Naive B cell (primary cell): ENCODE data around the gene AIFM2. TPM values are rescaled to one million over a fixed set of nuclear protein-coding genes. Genes with fewer than 3 reads are reported as not detected.
"Not testable (repeated sequence)": the region's sequence is repeated elsewhere in the genome, so short reads cannot be mapped to it uniquely, and the experiment has no call there.

Experiments
- ATAC-seq, 2 donors: fragments of 150-1000 bp; cut with Tn5 transposase; 2 replicates each; pipeline ENCODE4 v1.10.0; 2021; ENCODE audit warnings: low read depth in 2 of 2, mild to moderate bottlenecking in 2 of 2, moderate library complexity in 2 of 2
- DNase-seq: peaks from one replicate; pipeline ENCODE4 v3.0.0; 2022
- H3K27ac Mint-ChIP-seq, 6 donors: one replicate each; pipeline ENCODE4 v1.8.0; 2020 to 2022; ENCODE audit warnings: mild to moderate bottlenecking in 6 of 6, mixed read lengths in 6 of 6, moderate library complexity in 5 of 6, inconsistent platforms in 2 of 6
- H3K27me3 Mint-ChIP-seq, 3 donors: one replicate each; pipeline ENCODE4 v1.8.0; 2021 to 2022; ENCODE audit warnings: mixed read lengths in 3 of 3, mild to moderate bottlenecking in 1 of 3
- H3K36me3 Mint-ChIP-seq, 2 donors: one replicate each; pipeline ENCODE4 v1.8.0; 2020 to 2022; ENCODE audit warnings: mixed read lengths in 2 of 2, inconsistent platforms in 1 of 2, mild to moderate bottlenecking in 1 of 2
- H3K4me1 Mint-ChIP-seq, 3 donors: one replicate each; pipeline ENCODE4 v1.8.0; 2020 to 2022; ENCODE audit warnings: mixed read lengths in 3 of 3, inconsistent platforms in 1 of 3, mild to moderate bottlenecking in 1 of 3, moderate library complexity in 1 of 3
- H3K4me3 Mint-ChIP-seq, 8 donors: one replicate each; pipeline ENCODE4 v1.8.0; 2020 to 2022; ENCODE audit warnings: mild to moderate bottlenecking in 8 of 8, mixed read lengths in 8 of 8, moderate library complexity in 8 of 8, inconsistent platforms in 2 of 8
- H3K9me3 Mint-ChIP-seq, 7 donors: one replicate each; pipeline ENCODE4 v1.8.0; 2020 to 2022; ENCODE audit warnings: mixed read lengths in 7 of 7, mild to moderate bottlenecking in 5 of 7, inconsistent platforms in 2 of 7, moderate library complexity in 1 of 7
- polyA plus RNA-seq, 6 donors: library from polyadenylated mRNA; unstranded; fragments of 300-500 nt; fragmentation: Illumina TruSeq; gene quantifications; one replicate each; pipeline ENCODE4 v1.2.3, GENCODE V29; 2021; ENCODE audit warnings: low read depth in 6 of 6

The AIFM2 gene
- polyA plus RNA-seq, 6 donors from 2014 or later = 1.8 to 3.0 (median 2.2) TPM

- Mint-ChIP-seq H3K9me3 (no peaks in the 10 kb centered on the region), H3K36me3 (peaks cover 6 to 14% of the 10 kb centered on the region in 2 donors), H3K4me1 (peaks cover 5 to 7% (median 7%) of the 10 kb centered on the region in 3 donors), H3K27me3 (no peaks in the 10 kb centered on the region), H3K4me3 (no peak overlapping the region), H3K27ac (peak overlapping the region in 3 of 6 donors; percentile 7 to 65 (median 22))
- ATAC-seq = no peak
- DNase-seq = no peak
These were observed 21.1 kb downstream of the AIFM2 start for GRCh38 chr10:70111496-70111895.

DNA sequence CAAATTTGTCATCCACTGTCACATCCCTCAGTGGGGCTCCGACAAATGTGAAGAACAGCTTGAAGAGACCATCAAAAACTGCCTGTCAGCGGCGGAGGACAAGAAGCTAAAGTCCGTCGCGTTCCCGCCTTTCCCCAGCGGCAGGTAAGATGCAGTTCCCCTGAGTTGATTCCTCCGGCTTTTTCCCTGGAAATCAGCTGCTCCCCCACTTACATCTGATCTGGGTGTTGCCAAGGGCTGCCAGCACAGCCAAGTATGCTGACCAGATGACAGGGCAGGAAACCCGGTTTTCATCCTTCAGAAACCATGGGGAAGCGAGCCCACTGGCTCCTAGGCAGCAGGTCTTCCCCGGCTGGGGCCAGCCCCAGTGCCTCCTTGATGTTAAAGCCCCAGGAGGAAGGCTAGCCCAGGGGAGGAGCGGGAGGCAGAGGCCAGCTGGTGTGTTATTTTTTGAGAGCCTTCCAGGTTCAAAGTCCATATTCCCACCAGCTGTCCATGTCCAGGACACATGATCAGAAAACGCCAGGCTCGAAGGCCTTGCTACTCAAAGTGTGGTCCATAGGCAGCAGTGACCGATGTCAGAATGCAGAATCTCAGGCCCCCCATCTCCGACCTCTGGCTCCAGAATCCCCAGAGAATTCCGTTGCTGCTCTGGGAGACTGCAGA is 23.4 kb downstream of the AIFM2 start:
- Mint-ChIP-seq H3K9me3 (no peaks in the 10 kb centered on the region), H3K27ac (no peak overlapping the region), H3K4me1 (peaks cover 0 to 4% (median 0%) of the 10 kb centered on the region in 3 donors), H3K4me3 (no peak overlapping the region), H3K36me3 (peaks cover 6 to 14% of the 10 kb centered on the region in 2 donors), H3K27me3 (no peaks in the 10 kb centered on the region)
- no peak for DNase-seq
- no peak for ATAC-seq

DNA sequence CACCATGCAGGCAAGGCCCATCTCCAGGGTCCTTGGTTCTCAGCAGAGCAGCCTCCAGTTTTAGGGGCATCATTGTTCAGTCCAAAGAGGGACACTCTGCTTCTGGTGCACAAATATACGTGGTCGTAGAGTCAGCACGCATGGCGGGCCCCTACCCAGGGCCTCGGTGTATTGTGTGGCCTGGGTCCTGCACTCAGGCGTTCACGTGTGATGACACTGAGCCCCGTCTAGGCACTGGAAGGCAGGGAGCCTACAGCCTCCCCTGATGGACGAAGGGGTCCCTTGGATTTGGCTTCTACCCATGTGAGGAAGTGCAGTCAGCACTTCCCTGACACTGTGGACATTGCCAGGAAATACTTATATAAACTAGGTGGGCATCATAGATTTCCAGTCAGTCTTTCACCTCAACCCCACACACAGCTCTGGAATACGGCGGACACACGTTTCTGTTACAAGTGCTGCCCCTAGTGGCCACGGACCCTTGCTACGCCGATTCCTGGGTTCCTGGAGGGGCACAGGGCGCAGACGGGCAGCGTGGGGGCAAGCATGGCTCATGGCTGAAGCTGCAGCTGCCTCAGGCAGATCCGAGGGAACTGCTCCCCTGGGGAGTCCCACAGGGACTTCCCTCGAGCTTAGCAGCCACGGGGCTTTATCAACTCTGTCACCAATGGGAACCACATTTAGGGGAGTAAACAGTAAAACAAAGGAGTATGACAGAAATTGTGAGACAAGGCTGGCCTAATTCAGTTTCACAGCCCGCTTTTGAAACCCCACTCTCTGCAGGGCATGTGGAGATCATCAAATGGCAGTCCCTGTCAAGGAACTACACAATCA is 25.4 kb downstream of the AIFM2 start:
- no peak overlapping the region for H3K4me3 Mint-ChIP-seq
- ATAC-seq (peak in 1 of 2 donors; percentile 20), DNase-seq (no peak)
- H3K36me3 Mint-ChIP-seq = no peaks in the 10 kb centered on the region
- no peaks in the 10 kb centered on the region for H3K9me3 Mint-ChIP-seq
- no peaks in the 10 kb centered on the region for H3K27me3 Mint-ChIP-seq
- H3K27ac Mint-ChIP-seq = peak overlapping the region in 1 of 6 donors; percentile 18
- H3K4me1 Mint-ChIP-seq = peaks cover 0 to 4% (median 0%) of the 10 kb centered on the region in 3 donors

DNA sequence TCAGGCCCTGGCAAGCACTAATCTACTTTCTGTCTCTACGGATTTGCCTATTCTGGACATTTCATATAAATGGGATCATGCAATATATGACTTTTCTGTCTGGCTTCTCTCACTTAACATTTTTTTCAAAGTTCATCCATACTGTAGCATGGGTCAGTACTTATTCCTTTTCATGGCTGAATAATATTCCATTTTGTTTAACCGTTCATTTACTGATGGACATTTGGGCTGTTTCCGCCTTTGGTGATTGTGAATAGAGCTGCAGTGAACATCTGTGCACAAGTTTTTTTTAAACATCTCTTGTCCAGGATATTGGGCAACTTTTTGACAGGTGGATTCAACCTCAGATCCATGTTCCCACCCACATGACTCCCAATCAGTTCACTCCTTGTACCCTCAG is 31.0 kb downstream of the AIFM2 start:
- DNase-seq = no peak
- Mint-ChIP-seq H3K27ac (no peak overlapping the region), H3K27me3 (no peaks in the 10 kb centered on the region), H3K4me1 (no peaks in the 10 kb centered on the region), H3K9me3 (no peaks in the 10 kb centered on the region), H3K36me3 (peaks cover 0 to 7% of the 10 kb centered on the region in 2 donors), H3K4me3 (no peak overlapping the region)
- ATAC-seq = no peak

GRCh38 chr10:70101068-70101562 is 31.5 kb downstream of the AIFM2 start:
- not testable (repeated sequence) for H3K27me3 Mint-ChIP-seq, H3K36me3 Mint-ChIP-seq, H3K4me1 Mint-ChIP-seq, H3K9me3 Mint-ChIP-seq, ATAC-seq, DNase-seq, H3K4me3 Mint-ChIP-seq
- H3K27ac Mint-ChIP-seq = peak overlapping the region in 2 of 6 donors; percentile 67 to 87

GRCh38 chr10:70098271-70098670 is 34.4 kb downstream of the AIFM2 start:
- no peaks in the 10 kb centered on the region for H3K27me3 Mint-ChIP-seq
- no peak overlapping the region for H3K27ac Mint-ChIP-seq
- H3K4me1 Mint-ChIP-seq = no peaks in the 10 kb centered on the region
- H3K4me3 Mint-ChIP-seq = no peak overlapping the region
- no peaks in the 10 kb centered on the region for H3K9me3 Mint-ChIP-seq
- DNase-seq (no peak), ATAC-seq (no peak)
- H3K36me3 Mint-ChIP-seq = peaks cover 0 to 7% of the 10 kb centered on the region in 2 donors

DNA sequence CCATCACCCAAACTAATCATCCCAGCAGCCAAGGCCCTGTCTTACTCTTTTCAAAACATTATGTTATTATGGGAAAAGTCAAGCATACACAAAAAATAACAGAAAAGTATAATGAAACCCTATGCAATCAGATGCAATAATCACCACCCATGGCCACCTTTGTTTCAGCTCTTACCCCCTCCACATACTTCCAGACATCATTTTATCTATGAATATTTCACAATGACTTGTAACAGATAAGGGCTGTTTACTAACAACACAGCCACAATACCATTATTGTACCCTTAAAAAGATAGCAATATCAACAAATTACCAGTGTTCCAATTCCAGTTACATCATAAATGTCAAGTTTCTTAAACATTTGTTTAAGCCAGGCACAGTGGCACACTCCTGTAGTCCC is 35.2 kb downstream of the AIFM2 start:
- Mint-ChIP-seq H3K27ac (no peak overlapping the region), H3K4me3 (no peak overlapping the region), H3K27me3 (no peaks in the 10 kb centered on the region), H3K4me1 (no peaks in the 10 kb centered on the region), H3K36me3 (peaks cover 0 to 7% of the 10 kb centered on the region in 2 donors), H3K9me3 (no peaks in the 10 kb centered on the region)
- ATAC-seq (no peak), DNase-seq (no peak)

DNA sequence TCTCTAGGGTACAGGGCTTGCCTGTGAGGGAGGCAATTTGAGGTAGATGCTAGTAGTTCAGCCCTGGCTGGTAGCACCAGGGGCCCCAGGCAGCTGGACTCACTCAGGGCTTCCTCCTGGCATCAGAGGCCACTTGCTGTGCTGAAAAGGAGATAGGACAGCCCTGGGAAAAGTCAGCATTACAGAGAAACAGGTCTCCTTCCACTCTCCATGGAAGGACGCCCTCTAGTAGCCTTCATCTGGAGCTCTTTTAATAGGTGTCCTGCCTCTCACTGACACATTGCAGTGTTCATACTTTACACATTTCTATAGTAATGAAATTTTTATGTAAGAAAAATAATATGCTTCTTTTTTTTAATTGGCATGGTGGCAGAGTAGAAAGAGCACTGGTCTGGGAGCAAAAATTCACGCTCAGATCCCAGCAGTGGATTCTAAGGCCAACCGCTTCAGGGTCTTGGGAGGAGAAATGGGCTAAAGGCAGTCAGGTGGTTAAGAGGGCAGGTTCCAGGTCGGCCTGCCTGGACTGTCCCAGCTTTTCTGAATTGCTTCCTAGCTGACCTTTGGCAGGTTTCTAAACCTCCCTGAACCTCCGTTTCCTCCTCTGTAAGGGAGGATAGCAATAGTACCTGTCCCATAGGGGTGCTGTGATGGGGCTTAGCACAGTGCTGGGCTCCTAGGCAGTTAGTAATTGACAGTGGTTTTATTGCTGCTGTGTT is 35.8 kb downstream of the AIFM2 start:
- Mint-ChIP-seq H3K27me3 (no peaks in the 10 kb centered on the region), H3K36me3 (peaks cover 0 to 5% of the 10 kb centered on the region in 2 donors), H3K4me3 (no peak overlapping the region), H3K9me3 (no peaks in the 10 kb centered on the region), H3K4me1 (no peaks in the 10 kb centered on the region), H3K27ac (no peak overlapping the region)
- ATAC-seq (no peak), DNase-seq (no peak)

GRCh38 chr10:70096016-70096704 is 36.5 kb downstream of the AIFM2 start:
- no peaks in the 10 kb centered on the region for H3K36me3 Mint-ChIP-seq
- ATAC-seq (no peak), DNase-seq (no peak)
- no peaks in the 10 kb centered on the region for H3K9me3 Mint-ChIP-seq
- no peak overlapping the region for H3K4me3 Mint-ChIP-seq
- no peaks in the 10 kb centered on the region for H3K4me1 Mint-ChIP-seq
- H3K27me3 Mint-ChIP-seq = no peaks in the 10 kb centered on the region
- H3K27ac Mint-ChIP-seq = no peak overlapping the region

DNA sequence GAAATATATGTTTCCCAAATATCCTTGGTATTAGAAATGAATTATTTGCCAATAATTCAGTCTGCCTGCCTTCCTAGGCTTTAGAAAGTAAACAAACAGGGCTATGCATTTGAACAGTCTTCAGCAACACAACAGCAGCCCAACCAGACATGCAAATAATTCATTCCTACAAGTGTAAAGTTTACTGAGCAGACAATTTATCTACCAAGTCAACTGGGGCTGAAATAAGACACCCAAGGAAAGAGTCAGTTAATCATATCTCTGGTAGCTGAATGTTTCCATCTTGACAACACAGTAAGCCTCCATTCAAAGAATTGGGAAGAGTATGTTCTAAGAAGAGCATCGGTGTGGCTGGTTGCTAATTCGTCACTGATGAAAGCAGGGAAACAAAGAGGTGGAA is 38.4 kb downstream of the AIFM2 start:
- ATAC-seq = no peak
- DNase-seq = no peak
- H3K9me3 Mint-ChIP-seq = no peaks in the 10 kb centered on the region
- no peaks in the 10 kb centered on the region for H3K27me3 Mint-ChIP-seq
- no peak overlapping the region for H3K27ac Mint-ChIP-seq
- H3K36me3 Mint-ChIP-seq = no peaks in the 10 kb centered on the region
- H3K4me3 Mint-ChIP-seq = no peak overlapping the region
- no peaks in the 10 kb centered on the region for H3K4me1 Mint-ChIP-seq

DNA sequence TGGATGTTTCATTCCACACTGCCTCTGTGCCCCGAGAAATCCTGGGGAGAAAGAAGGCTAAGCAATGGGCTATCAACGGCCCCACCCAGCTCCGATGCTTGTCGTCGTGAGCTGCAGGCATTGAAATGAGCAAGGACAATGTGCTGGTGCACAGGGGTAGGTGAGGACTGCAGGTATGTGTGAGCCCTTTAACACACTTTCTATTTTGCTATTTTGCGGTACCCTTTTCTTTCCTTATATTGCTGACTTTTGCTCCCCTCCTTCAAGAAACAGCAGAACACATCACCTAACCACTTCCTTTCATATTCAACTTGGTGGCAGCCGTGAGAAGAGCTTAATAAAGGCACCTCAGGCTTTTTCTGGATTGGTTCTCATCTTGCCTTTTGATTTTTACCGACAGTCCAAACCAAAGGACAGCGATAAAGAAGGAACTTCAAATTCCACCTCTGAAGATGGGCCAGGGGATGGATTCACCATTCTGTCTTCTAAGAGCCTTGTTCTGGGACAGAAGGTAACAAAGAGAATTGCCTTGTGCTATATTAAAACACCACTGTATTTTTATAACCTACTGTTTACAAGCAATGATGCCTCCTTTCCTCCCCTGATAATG is 39.2 kb downstream of the AIFM2 start:
- Mint-ChIP-seq H3K9me3 (no peaks in the 10 kb centered on the region), H3K4me3 (no peak overlapping the region), H3K4me1 (no peaks in the 10 kb centered on the region), H3K36me3 (no peaks in the 10 kb centered on the region), H3K27ac (no peak overlapping the region), H3K27me3 (no peaks in the 10 kb centered on the region)
- no peak for ATAC-seq
- no peak for DNase-seq

- H3K36me3 Mint-ChIP-seq = no peaks in the 10 kb centered on the region
- no peaks in the 10 kb centered on the region for H3K27me3 Mint-ChIP-seq
- H3K4me1 Mint-ChIP-seq = no peaks in the 10 kb centered on the region
- no peak for ATAC-seq
- H3K4me3 Mint-ChIP-seq = no peak overlapping the region
- H3K9me3 Mint-ChIP-seq = no peaks in the 10 kb centered on the region
- H3K27ac Mint-ChIP-seq = no peak overlapping the region
- DNase-seq = no peak
These were observed 40.3 kb downstream of the AIFM2 start for GRCh38 chr10:70092389-70092718.

GRCh38 chr10:70090951-70091350 is 41.7 kb downstream of the AIFM2 start:
- ATAC-seq (no peak), DNase-seq (no peak)
- Mint-ChIP-seq H3K36me3 (no peaks in the 10 kb centered on the region), H3K9me3 (no peaks in the 10 kb centered on the region), H3K4me3 (no peak overlapping the region), H3K27ac (no peak overlapping the region), H3K4me1 (no peaks in the 10 kb centered on the region), H3K27me3 (no peaks in the 10 kb centered on the region)
